ENCODE data around the gene TICRR.

The TICRR gene

DNA sequence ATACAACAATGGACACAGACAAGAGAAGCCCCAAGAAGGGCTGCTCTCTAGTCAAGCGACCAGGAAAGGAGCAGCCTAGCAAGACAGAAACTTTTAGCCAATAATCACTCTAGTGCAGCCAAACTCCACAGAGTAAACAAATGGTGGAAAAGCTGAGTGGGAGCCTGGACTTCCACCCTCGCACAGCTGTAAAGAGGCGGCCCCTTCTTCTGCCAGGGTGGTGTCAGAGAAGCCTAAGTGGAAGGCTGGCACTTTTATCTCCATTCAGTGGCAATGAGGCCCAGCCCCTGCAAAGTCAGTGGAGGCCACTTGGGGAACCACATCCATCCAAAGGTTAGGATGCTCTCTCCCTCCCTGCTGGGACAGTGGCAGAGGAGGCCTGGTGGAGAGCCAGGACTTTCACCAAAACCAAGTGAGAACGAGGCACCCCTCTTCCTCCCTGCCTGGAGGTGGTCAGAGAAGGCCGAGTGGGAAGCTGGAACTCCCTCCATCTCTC, 15.5 kb upstream of the TICRR start:
- TF ChIP-seq, protein P1, sequence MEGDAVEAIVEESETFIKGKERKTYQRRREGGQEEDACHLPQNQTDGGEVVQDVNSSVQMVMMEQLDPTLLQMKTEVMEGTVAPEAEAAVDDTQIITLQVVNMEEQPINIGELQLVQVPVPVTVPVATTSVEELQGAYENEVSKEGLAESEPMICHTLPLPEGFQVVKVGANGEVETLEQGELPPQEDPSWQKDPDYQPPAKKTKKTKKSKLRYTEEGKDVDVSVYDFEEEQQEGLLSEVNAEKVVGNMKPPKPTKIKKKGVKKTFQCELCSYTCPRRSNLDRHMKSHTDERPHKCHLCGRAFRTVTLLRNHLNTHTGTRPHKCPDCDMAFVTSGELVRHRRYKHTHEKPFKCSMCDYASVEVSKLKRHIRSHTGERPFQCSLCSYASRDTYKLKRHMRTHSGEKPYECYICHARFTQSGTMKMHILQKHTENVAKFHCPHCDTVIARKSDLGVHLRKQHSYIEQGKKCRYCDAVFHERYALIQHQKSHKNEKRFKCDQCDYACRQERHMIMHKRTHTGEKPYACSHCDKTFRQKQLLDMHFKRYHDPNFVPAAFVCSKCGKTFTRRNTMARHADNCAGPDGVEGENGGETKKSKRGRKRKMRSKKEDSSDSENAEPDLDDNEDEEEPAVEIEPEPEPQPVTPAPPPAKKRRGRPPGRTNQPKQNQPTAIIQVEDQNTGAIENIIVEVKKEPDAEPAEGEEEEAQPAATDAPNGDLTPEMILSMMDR (IDR thresholded peaks at IDR 0.05; ENCODE audit: insufficient read depth, low read length, missing control alignments): no peak
- no peak overlapping the region for H3K4me3 ChIP-seq (ENCODE audit: low read depth, low read length)
- POLR2A ChIA-PET: no interaction called here
- DNase-seq (ENCODE audit: low read depth, low spot score): no peak
- CTCF ChIA-PET: interaction anchor here (1.2 to 2.8 kb wide), 3 partner anchors 10 to 201 kb away, joined by 4 to 15 read pairs (median 8); no protein-coding TSS in a partner anchor

DNA sequence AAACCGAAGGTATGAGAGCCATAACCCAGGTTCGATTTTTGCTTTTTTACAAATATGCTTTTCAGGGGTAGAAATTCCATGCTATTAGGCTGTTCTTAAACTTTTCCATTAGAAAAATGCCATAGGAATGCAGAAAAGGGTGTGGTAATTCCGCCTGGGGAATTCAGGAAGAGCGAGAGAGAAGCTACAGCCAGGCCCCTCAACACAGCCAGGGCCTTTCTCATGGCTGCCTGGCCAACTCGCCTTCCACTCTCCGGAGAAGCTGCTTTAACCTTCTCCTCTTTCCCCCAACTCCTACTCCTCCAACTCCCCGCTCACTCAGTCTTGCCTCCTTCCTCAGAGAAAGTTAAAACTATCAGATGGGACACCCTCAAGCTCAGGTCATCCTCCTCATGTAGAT, 9.1 kb upstream of the TICRR start:
- DNase-seq (ENCODE audit: low read depth, low spot score): no peak
- H3K4me3 ChIP-seq (ENCODE audit: low read depth, low read length): no peak overlapping the region
- TF ChIP-seq, protein P1 (IDR thresholded peaks at IDR 0.05; ENCODE audit: insufficient read depth, low read length, missing control alignments): no peak
- ChIA-PET POLR2A (no interaction called here), CTCF (interaction anchor here (1.6 kb wide), 1 partner anchor 8 kb away, joined by 4 read pairs; no protein-coding TSS in a partner anchor)

DNA sequence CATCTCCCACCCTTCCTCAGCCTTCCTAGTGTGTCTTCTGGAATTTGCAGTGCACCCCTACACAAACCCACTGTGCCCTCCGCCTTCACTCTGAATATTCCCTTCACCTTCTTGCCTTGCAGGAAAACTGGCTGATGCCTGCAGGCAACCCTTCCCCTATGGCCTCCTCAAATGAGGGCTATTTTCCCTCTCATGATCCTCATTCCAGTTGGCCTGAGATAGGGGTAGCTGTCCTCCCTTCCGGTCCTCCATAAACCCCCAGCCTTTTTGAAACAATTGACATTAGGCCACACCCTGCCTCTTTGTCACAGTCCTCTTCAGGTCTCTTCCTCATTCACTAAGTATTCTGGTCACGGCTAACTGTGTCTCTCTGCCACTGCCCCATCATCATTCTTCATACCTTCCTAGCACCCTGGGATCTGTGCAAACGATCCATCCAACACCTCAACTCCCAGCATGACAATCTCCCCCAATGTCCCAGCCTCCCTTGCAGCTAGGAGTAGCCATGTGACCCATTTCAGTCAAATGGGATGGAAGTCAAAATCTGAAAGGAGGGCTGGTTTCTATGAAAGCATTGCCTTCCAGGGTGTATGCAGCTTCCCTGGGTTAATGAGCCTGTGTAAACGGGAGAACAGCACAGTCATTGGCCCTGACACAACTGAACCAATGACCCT, 8.5 kb upstream of the TICRR start:
- H3K4me3 ChIP-seq (ENCODE audit: low read depth, low read length): no peak overlapping the region
- POLR2A ChIA-PET: no interaction called here
- TF ChIP-seq, protein P1 (IDR thresholded peaks at IDR 0.05; ENCODE audit: insufficient read depth, low read length, missing control alignments): no peak
- no peak for DNase-seq (ENCODE audit: low read depth, low spot score)
- CTCF ChIA-PET: interaction anchor here (0.7 to 1.6 kb wide), 3 partner anchors 8 to 12 kb away, joined by 3 to 4 read pairs (median 3); no protein-coding TSS in a partner anchor

DNA sequence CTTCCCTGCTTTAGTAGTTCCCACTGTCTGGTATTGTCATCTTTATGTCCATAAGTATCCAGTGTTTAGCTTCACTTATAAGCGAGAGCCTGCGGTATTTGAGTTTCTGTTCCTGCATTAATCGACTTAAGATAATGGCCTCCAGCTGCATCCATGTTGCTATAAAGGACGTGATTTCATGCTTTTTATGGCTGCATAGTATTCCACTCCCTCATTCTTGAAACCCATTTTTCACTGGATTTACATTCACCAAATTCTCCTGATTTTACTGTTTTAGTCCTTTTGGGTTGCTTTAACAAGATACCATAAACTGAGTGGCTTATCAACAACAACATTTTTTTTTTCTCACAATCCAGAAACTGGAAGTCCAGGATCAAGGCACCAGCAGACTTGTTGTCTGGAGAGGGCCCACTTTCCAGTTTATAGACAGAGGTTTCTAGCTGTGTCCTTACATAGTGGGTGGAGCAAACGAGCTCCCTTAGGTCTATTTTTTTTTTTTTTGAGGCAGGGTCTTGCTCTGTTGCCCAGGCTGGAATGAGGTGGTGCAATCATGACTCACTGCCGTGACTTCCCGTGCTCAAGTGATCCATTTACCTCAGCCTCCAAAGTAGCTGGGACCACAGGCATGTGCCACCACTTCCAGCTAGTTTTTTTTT, 6.1 kb upstream of the TICRR start:
- H3K4me3 ChIP-seq (ENCODE audit: low read depth, low read length): no peak overlapping the region
- no peak for DNase-seq (ENCODE audit: low read depth, low spot score)
- TF ChIP-seq, protein P1 (IDR thresholded peaks at IDR 0.05; ENCODE audit: insufficient read depth, low read length, missing control alignments): no peak
- CTCF ChIA-PET: no interaction called here
- POLR2A ChIA-PET: interaction anchor here (0.6 kb wide), 1 partner anchor 27 kb away, joined by 3 read pairs; no protein-coding TSS in a partner anchor

DNA sequence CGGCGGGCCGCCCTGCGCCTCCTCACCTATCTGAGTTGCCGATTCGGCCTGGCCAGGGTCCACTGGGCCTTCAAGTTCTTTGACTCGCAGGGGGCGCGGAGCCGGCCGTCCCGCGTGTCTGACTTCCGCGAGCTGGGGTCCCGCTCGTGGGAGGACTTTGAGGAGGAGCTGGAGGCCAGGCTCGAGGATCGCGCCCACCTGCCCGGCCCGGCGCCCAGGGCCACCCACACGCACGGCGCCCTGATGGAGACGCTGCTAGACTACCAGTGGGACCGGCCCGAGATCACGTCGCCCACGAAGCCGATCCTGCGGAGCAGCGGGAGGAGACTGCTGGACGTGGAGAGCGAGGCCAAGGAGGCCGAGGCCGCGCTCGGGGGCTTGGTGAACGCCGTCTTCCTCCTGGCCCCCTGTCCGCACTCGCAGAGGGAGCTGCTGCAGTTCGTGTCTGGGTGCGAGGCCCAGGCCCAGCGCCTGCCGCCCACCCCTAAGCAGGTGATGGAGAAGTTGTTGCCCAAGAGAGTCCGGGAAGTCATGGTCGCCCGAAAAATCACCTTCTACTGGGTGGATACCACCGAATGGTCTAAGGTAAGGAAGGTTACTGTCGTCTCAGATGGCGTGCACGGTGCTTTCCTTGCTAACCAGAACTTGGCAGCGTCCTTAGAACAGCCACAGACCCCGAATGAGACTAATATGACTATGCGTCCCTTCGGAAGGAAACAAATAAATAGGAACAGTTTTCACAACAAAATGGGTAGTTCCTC, 567 bp downstream of the TICRR start:
- no peak for DNase-seq (ENCODE audit: low read depth, low spot score)
- POLR2A ChIA-PET: interaction anchor here (0.6 kb wide), 1 partner anchor 26 kb away, joined by 3 read pairs; no protein-coding TSS in a partner anchor
- CTCF ChIA-PET: interaction anchor here (0.6 kb wide), 1 partner anchor 108 kb away, joined by 3 read pairs; no protein-coding TSS in a partner anchor
- peak overlapping the region; percentile 74 for H3K4me3 ChIP-seq (ENCODE audit: low read depth, low read length)
- TF ChIP-seq, protein P1 (IDR thresholded peaks at IDR 0.05; ENCODE audit: insufficient read depth, low read length, missing control alignments): no peak
